Neuronal stem cell (in vitro differentiated cells): ENCODE data around the gene ZFHX3.

Experiments
- DNase-seq: peaks from one replicate; pipeline ENCODE4 v3.0.0-alpha.2; 2013; ENCODE audit warnings: low spot score
- H2AFZ ChIP-seq: one replicate; pipeline ENCODE4 v1.6.1; 2013; ENCODE audit warnings: mild to moderate bottlenecking, low read length, inconsistent platforms
- H2AK5ac ChIP-seq: 2 replicates; pipeline ENCODE4 v1.6.1; 2013; ENCODE audit warnings: low read depth, mild to moderate bottlenecking, inconsistent platforms, low read length, moderate library complexity, mixed read lengths
- H2BK120ac ChIP-seq: 2 replicates; pipeline ENCODE4 v1.6.1; 2013; ENCODE audit warnings: low read depth, mild to moderate bottlenecking, inconsistent platforms, low read length, moderate library complexity, mixed read lengths
- H2BK12ac ChIP-seq: one replicate; pipeline ENCODE4 v1.6.1; 2013; ENCODE audit warnings: low read length, inconsistent platforms
- H2BK15ac ChIP-seq: 2 replicates; pipeline ENCODE4 v1.6.1; 2013; ENCODE audit warnings: mild to moderate bottlenecking, low read length, inconsistent platforms, mixed read lengths
- H2BK5ac ChIP-seq: one replicate; pipeline ENCODE4 v1.6.1; 2013; ENCODE audit warnings: inconsistent platforms, mild to moderate bottlenecking, low read length, moderate library complexity
- H3K14ac ChIP-seq: one replicate; pipeline ENCODE4 v1.6.1; 2013; ENCODE audit warnings: low read length, inconsistent platforms
- H3K18ac ChIP-seq: 2 replicates; pipeline ENCODE4 v1.6.1; 2013; ENCODE audit warnings: low read length, inconsistent platforms
- H3K23ac ChIP-seq: 2 replicates; pipeline ENCODE4 v1.6.1; 2013; ENCODE audit warnings: low read depth, mild to moderate bottlenecking, mixed read lengths, low read length, inconsistent platforms; ENCODE audit not compliant: poor library complexity
- H3K27ac ChIP-seq: replicated peaks from 3 replicates; pipeline ENCODE4 v1.5.1; 2013; ENCODE audit warnings: low read length, inconsistent platforms
- H3K27me3 ChIP-seq, 3 experiments: 2 replicates each; pipeline ENCODE4 v1.6.1; 2013; ENCODE audit warnings: low read length in 3 of 3, mild to moderate bottlenecking in 2 of 3, inconsistent platforms in 1 of 3, low read depth in 1 of 3, mixed read lengths in 1 of 3, moderate library complexity in 1 of 3; ENCODE audit not compliant: control insufficient read depth in 3 of 3, insufficient read depth in 3 of 3
- H3K36me3 ChIP-seq, 2 donors: replicated peaks in 1 of 2; 2 replicates each; pipeline ENCODE4 v1.6.1; 2013; ENCODE audit warnings: low read length in 2 of 2; ENCODE audit not compliant: control insufficient read depth in 2 of 2, insufficient read depth in 2 of 2
- H3K4ac ChIP-seq: 2 replicates; pipeline ENCODE4 v1.6.1; 2013; ENCODE audit warnings: inconsistent platforms, mild to moderate bottlenecking, low read length, moderate library complexity
- H3K4me1 ChIP-seq, 2 donors: 1 replicate in 1 of 2; 2 replicates in 1 of 2; pipeline ENCODE4 v1.6.1; 2013; ENCODE audit warnings: low read length in 2 of 2, low read depth in 1 of 2; ENCODE audit not compliant: control insufficient read depth in 2 of 2, insufficient read depth in 1 of 2
- H3K4me2 ChIP-seq: one replicate; pipeline ENCODE4 v1.6.1; 2013; ENCODE audit warnings: mild to moderate bottlenecking, low read length, inconsistent platforms; ENCODE audit not compliant: insufficient read depth, poor library complexity, severe bottlenecking
- H3K4me3 ChIP-seq, 2 donors: 2 replicates each; pipeline ENCODE4 v1.5.1; 2013; ENCODE audit warnings: low read length in 2 of 2, mild to moderate bottlenecking in 2 of 2, inconsistent platforms in 1 of 2, moderate library complexity in 1 of 2
- H3K79me1 ChIP-seq: one replicate; pipeline ENCODE4 v1.6.1; 2013; ENCODE audit warnings: low read depth, mild to moderate bottlenecking, inconsistent platforms, low read length, moderate library complexity
- H3K9ac ChIP-seq: one replicate; pipeline ENCODE4 v1.6.1; 2013; ENCODE audit warnings: mild to moderate bottlenecking, low read depth, low read length, inconsistent platforms; ENCODE audit not compliant: poor library complexity
- H3K9me3 ChIP-seq, 2 donors: replicated peaks in 1 of 2; 2 replicates each; pipeline versions ENCODE3 to v1.6.1; 2013; ENCODE audit warnings: low read length in 2 of 2, mild to moderate bottlenecking in 2 of 2, inconsistent platforms in 1 of 2, low read depth in 1 of 2, mixed read lengths in 1 of 2, moderate library complexity in 1 of 2; ENCODE audit not compliant: control insufficient read depth in 2 of 2, insufficient read depth in 1 of 2
- H4K8ac ChIP-seq: one replicate; pipeline ENCODE4 v1.6.1; 2013; ENCODE audit warnings: low read depth, mild to moderate bottlenecking, inconsistent platforms, low read length, moderate library complexity
- H4K91ac ChIP-seq: one replicate; pipeline ENCODE4 v1.6.1; 2013; ENCODE audit warnings: low read length, low read depth, mild to moderate bottlenecking, inconsistent platforms; ENCODE audit not compliant: poor library complexity
- WGBS, 2 donors: extraction: QIAGEN DNeasy Blood & Tissue Kit; methylation state at CpG; one replicate each; pipeline ENCODE4 v1.1.7; 2013; ENCODE audit warnings: missing lambda C conversion rate in 2 of 2, mixed read lengths in 1 of 2; ENCODE audit not compliant: insufficient read length in 2 of 2, insufficient replicate concordance in 1 of 2; ENCODE audit errors: extremely low coverage in 2 of 2; 5-methylcytosine and 5-hydroxymethylcytosine counted together

The ZFHX3 gene

DNA sequence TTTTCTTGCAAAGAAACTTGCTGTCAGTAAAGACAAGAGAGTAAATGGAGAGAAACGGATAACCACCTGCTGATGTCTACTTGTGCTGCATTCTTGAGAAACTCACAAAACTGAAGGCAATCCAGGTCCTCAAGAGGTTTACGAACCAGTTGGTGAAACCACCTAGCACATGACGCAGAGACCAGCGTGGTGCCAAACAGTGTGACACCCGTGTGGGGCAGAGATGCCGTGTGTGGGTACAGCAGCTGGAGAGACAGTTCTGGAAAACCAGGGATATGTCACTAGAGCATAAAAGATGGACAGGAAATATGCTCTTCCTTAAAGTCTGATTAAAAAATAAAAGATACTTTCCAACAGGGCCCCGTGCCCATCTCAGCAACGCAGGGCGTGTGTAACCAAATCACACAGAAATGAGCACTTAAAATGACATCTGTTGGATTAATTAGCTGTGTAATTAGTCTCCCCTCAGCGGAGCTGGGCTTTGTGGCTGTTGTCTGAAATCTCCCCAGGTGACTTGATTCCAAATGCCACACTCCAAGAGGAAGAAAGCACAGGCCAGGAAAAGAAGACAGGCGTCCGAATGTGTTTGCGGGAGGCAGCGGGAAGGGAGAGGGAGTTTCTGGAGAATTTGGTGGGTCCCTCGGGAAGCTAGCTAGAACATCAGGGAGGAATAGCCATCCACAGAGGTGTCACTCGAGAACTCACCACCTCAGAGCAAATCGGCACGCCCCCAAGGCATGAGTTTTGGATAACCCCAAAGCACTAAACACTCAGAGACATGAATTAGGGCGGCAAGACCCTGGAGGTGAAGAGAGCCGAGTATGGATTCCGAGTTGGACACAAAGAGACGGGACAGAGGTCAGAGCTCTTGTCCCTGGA, 109.8 kb downstream of the ZFHX3 start:
- no peak overlapping the region for H3K18ac ChIP-seq
- no peak overlapping the region for H2BK12ac ChIP-seq
- H2BK15ac ChIP-seq, result no peak overlapping the region
- no peaks in the 10 kb centered on the region for H3K79me1 ChIP-seq
- H3K14ac ChIP-seq, result no peak overlapping the region
- H3K27ac ChIP-seq, result peak overlapping the region; percentile 22
- H3K9me3 ChIP-seq, result no peaks in the 10 kb centered on the region
- H3K4me3 ChIP-seq, result no peak overlapping the region
- H3K23ac ChIP-seq, result no peak overlapping the region
- H4K8ac ChIP-seq, result no peak overlapping the region
- H4K91ac ChIP-seq, result no peak overlapping the region
- H2AFZ ChIP-seq, result no peak overlapping the region
- H3K4ac ChIP-seq, result no peak overlapping the region
- peaks cover 13 to 23% of the 10 kb centered on the region in 2 donors for H3K4me1 ChIP-seq
- H3K9ac ChIP-seq, result no peak overlapping the region
- no peak overlapping the region for H3K4me2 ChIP-seq
- no CpG with 5 or more reads among the region's 22 CpGs for WGBS, 2 donors
- H2BK120ac ChIP-seq, result no peak overlapping the region
- no peak overlapping the region for H2BK5ac ChIP-seq
- H3K36me3 ChIP-seq, result peaks cover 0 to 47% of the 10 kb centered on the region in 2 donors
- no peaks in the 10 kb centered on the region for H3K27me3 ChIP-seq
- no peak overlapping the region for H2AK5ac ChIP-seq
- DNase-seq, result no peak

DNA sequence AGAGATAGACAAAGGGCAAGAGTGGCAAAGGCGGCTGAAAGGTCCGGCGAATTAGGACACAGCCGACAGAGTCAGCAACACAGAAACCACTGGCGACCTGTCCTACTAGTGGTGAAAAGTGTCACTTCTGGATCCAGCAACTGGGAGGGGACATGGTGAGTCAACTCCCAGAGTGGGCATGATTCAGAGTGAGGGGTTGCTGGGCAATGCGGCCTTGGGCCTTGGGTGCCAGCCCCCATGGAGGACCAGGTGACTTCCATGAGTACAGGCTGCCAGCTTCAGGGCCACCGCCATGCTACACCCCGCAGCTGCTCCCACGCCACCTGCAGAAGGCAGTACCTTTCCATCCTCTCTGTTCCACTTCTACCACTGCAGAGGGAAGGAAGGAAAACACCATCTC, 110.6 kb downstream of the ZFHX3 start:
- Histone ChIP-seq H3K23ac (no peak overlapping the region), H3K4ac (no peak overlapping the region), H3K79me1 (no peaks in the 10 kb centered on the region), H2AFZ (no peak overlapping the region), H2BK12ac (no peak overlapping the region), H2BK5ac (no peak overlapping the region), H3K18ac (peak overlapping the region; percentile 16), H4K8ac (no peak overlapping the region), H3K9ac (no peak overlapping the region), H3K27ac (no peak overlapping the region), H3K36me3 (peaks cover 0 to 39% of the 10 kb centered on the region in 2 donors), H3K9me3 (no peaks in the 10 kb centered on the region), H3K27me3 (no peaks in the 10 kb centered on the region), H3K4me2 (no peak overlapping the region), H3K4me3 (no peak overlapping the region), H2AK5ac (no peak overlapping the region), H3K14ac (no peak overlapping the region), H4K91ac (no peak overlapping the region), H3K4me1 (peaks cover 13 to 23% of the 10 kb centered on the region in 2 donors), H2BK15ac (no peak overlapping the region), H2BK120ac (no peak overlapping the region)
- no CpG with 5 or more reads among the region's 9 CpGs for WGBS, 2 donors
- DNase-seq, result no peak

DNA sequence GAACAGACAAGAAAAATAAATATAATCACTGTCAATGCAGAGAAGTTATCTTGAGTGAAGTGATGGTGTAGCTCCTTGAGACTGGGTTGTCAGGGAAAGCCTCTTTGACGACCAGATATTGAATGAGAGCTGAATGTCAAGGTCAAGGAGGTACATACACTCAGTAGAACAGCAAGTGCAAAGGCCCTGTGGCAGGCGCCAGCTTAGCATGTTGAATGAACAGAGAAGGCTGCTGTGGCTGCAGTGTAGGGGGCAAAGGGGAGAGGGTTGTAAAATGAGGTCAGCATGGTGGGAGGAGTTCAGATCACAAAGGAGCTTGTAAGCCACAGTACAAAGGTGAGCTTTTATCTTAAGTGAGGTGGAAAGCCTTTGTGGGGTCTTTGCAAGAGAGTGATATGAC, 111.5 kb downstream of the ZFHX3 start:
- no peak overlapping the region for H4K8ac ChIP-seq
- H3K18ac ChIP-seq, result no peak overlapping the region
- H2BK15ac ChIP-seq, result no peak overlapping the region
- H3K4me1 ChIP-seq, result peaks cover 22 to 26% of the 10 kb centered on the region in 2 donors
- no peak overlapping the region for H4K91ac ChIP-seq
- H3K79me1 ChIP-seq, result no peaks in the 10 kb centered on the region
- H2AFZ ChIP-seq, result no peak overlapping the region
- H3K9me3 ChIP-seq, result no peaks in the 10 kb centered on the region
- H3K4ac ChIP-seq, result no peak overlapping the region
- H3K27me3 ChIP-seq, result no peaks in the 10 kb centered on the region
- no peak overlapping the region for H3K4me3 ChIP-seq
- H2AK5ac ChIP-seq, result no peak overlapping the region
- no peak overlapping the region for H2BK5ac ChIP-seq
- no peak overlapping the region for H2BK120ac ChIP-seq
- H3K14ac ChIP-seq, result no peak overlapping the region
- H3K9ac ChIP-seq, result no peak overlapping the region
- H3K23ac ChIP-seq, result no peak overlapping the region
- no peak for DNase-seq
- no peak overlapping the region for H3K4me2 ChIP-seq
- H2BK12ac ChIP-seq, result no peak overlapping the region
- no peak overlapping the region for H3K27ac ChIP-seq
- no CpG with 5 or more reads among the region's 2 CpGs for WGBS, 2 donors
- peaks cover 0 to 30% of the 10 kb centered on the region in 2 donors for H3K36me3 ChIP-seq

GRCh38 chr16:72935896-72936295, 112.0 kb downstream of the ZFHX3 start:
- Histone ChIP-seq H3K27me3 (no peaks in the 10 kb centered on the region), H2BK15ac (no peak overlapping the region), H3K36me3 (peaks cover 0 to 25% of the 10 kb centered on the region in 2 donors), H3K9me3 (no peaks in the 10 kb centered on the region), H3K4me3 (no peak overlapping the region), H3K4me2 (no peak overlapping the region), H3K18ac (no peak overlapping the region), H4K91ac (no peak overlapping the region), H3K4me1 (peaks cover 25 to 29% of the 10 kb centered on the region in 2 donors), H4K8ac (no peak overlapping the region), H3K27ac (no peak overlapping the region), H3K14ac (no peak overlapping the region), H2BK120ac (no peak overlapping the region), H2AFZ (no peak overlapping the region), H2BK12ac (no peak overlapping the region), H3K4ac (no peak overlapping the region), H2BK5ac (no peak overlapping the region), H3K9ac (no peak overlapping the region), H3K79me1 (no peaks in the 10 kb centered on the region), H3K23ac (no peak overlapping the region), H2AK5ac (no peak overlapping the region)
- DNase-seq, result no peak
- WGBS, 2 donors, result no CpG with 5 or more reads among the region's 6 CpGs
